SK-N-SH treated with all-trans-retinoic acid at 6 μM for 48 hours (cell line): Measurements from ENCODE around the gene GET4.
A peak's percentile ranks its signal among the peaks of the same experiment; 100 is the strongest.

Experiments used
- ATAC-seq: fragments of 200-7000 bp; cut with Tn5 transposase; 3 replicates; pipeline ENCODE4 v1.9.1; 2020; ENCODE audit warnings: mild to moderate bottlenecking, moderate library complexity
- CREB5 ChIP-seq: fragments of 250-450 bp; sonication (Bioruptor Pico); IDR thresholded peaks from 2 replicates; pipeline ENCODE4 v1.5.1; 2020; ENCODE audit warnings: low read depth, mild to moderate bottlenecking, moderate library complexity
- CSDC2 ChIP-seq: fragments of 250-450 bp; sonication (Bioruptor Pico); IDR thresholded peaks from 2 replicates; pipeline ENCODE4 v1.5.0; 2020; ENCODE audit warnings: mild to moderate bottlenecking, moderate library complexity
- ESRRG ChIP-seq: fragments of 250-450 bp; sonication (Bioruptor Pico); IDR thresholded peaks from 2 replicates; pipeline ENCODE4 v1.6.1; 2021; ENCODE audit warnings: mild to moderate bottlenecking
- GLIS3 ChIP-seq: fragments of 250-450 bp; sonication (Bioruptor Pico); IDR thresholded peaks from 2 replicates; pipeline ENCODE4 v1.5.0; 2020; ENCODE audit warnings: mild to moderate bottlenecking, moderate library complexity
- ISL1 ChIP-seq: fragments of 250-450 bp; sonication (Bioruptor Pico); IDR thresholded peaks from 2 replicates; pipeline ENCODE4 v2.1.2; 2022; ENCODE audit warnings: mild to moderate bottlenecking, moderate library complexity
- OSR1 ChIP-seq: fragments of 250-450 bp; sonication (Bioruptor Pico); IDR thresholded peaks from 2 replicates; pipeline ENCODE4 v1.8.0; 2022; ENCODE audit warnings: moderate library complexity, mild to moderate bottlenecking, inconsistent platforms
- PATZ1 ChIP-seq: fragments of 250-450 bp; sonication (Bioruptor Pico); IDR thresholded peaks from 2 replicates; pipeline ENCODE4 v1.8.0; 2020; ENCODE audit warnings: mild to moderate bottlenecking, moderate library complexity, borderline replicate concordance
- PPARA ChIP-seq: fragments of 250-450 bp; sonication (Bioruptor Pico); IDR thresholded peaks from 2 replicates; pipeline ENCODE4 v1.5.0; 2020; ENCODE audit warnings: mild to moderate bottlenecking, borderline replicate concordance
- RARB ChIP-seq: fragments of 250-450 bp; sonication (Bioruptor Pico); IDR thresholded peaks from 2 replicates; pipeline ENCODE4 v1.8.0; 2021; ENCODE audit warnings: mild to moderate bottlenecking, moderate library complexity
- SNAI2 ChIP-seq: fragments of 250-450 bp; sonication (Bioruptor Pico); IDR thresholded peaks from 2 replicates; pipeline ENCODE4 v1.5.0; 2020; ENCODE audit warnings: mild to moderate bottlenecking, moderate library complexity
- TOX ChIP-seq: fragments of 250-450 bp; sonication (Bioruptor Pico); IDR thresholded peaks from 2 replicates; pipeline ENCODE4 v1.8.0; 2021; ENCODE audit warnings: mild to moderate bottlenecking, moderate library complexity, borderline replicate concordance
- TSHZ2 ChIP-seq: fragments of 250-450 bp; sonication (Bioruptor Pico); IDR thresholded peaks from 2 replicates; pipeline ENCODE4 v1.5.0; 2020; ENCODE audit warnings: mild to moderate bottlenecking, moderate library complexity
- ZC3H10 ChIP-seq: fragments of 250-450 bp; sonication (Bioruptor Pico); IDR thresholded peaks from 2 replicates; pipeline ENCODE4 v1.5.1; 2021; ENCODE audit warnings: mild to moderate bottlenecking, moderate library complexity
- ZFP3 ChIP-seq: fragments of 250-450 bp; sonication (Bioruptor Pico); IDR thresholded peaks from 2 replicates; pipeline ENCODE4 v1.5.0; 2020; ENCODE audit warnings: mild to moderate bottlenecking, moderate library complexity
- ZFP30 ChIP-seq: fragments of 450-650 bp; formaldehyde crosslinking; IDR thresholded peaks from 2 replicates; pipeline ENCODE4 v1.5.0; 2022; ENCODE audit warnings: mild to moderate bottlenecking, moderate library complexity
- ZNF565 ChIP-seq: fragments of 450-650 bp; formaldehyde crosslinking; conservative IDR thresholded peaks from 2 replicates; pipeline ENCODE4 v1.5.0; 2020; ENCODE audit warnings: low read depth, mild to moderate bottlenecking, moderate library complexity
- ZNF70 ChIP-seq: fragments of 450-650 bp; formaldehyde crosslinking; IDR thresholded peaks from 2 replicates; pipeline ENCODE4 v1.5.0; 2020; ENCODE audit warnings: mild to moderate bottlenecking, moderate library complexity
- ZNF8 ChIP-seq: fragments of 450-650 bp; formaldehyde crosslinking; IDR thresholded peaks from 2 replicates; pipeline ENCODE4 v1.5.0; 2020; ENCODE audit warnings: mild to moderate bottlenecking, moderate library complexity
- TF ChIP-seq, protein P1 (sequence below): fragments of 250-450 bp; sonication (Bioruptor Pico); IDR thresholded peaks from 2 replicates; pipeline ENCODE4 v1.8.0; 2021; ENCODE audit warnings: low read depth, mild to moderate bottlenecking, moderate library complexity, borderline replicate concordance

GET4 gene

DNA sequence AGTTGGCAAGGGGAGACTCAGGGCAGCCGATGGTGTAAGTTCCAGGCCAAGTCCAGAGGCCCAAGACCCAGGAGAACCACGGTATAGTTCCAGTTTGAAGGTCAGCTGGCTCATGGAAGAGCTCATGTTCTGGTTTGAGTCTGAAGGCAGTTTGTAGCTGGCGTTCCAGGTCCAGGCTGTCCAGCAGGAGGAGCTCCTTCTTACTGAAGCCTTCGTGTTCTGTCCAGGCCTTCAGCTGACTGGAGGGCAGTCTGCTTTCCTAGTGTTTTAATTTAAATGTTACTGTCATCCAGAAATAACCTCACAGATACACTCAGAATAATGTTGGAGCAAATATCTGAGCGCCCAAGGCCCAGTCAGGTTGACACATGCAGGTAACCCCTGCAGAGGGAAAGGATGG, 39.9 kb upstream of the GET4 start:
- peak; percentile 55 for ATAC-seq
- no peak for TF ChIP-seq ZNF565
- TF ChIP-seq ZNF70 (CRISPR knock-in tag), result no peak
- no peak for TF ChIP-seq CSDC2 (CRISPR knock-in tag)
- TF ChIP-seq OSR1 (CRISPR knock-in tag), result no peak
- no peak for TF ChIP-seq ZFP30 (CRISPR knock-in tag)
- no peak for TF ChIP-seq GLIS3
- no peak for TF ChIP-seq RARB (CRISPR knock-in tag)
- TF ChIP-seq CREB5 (CRISPR knock-in tag), result no peak
- TF ChIP-seq, protein P1, sequence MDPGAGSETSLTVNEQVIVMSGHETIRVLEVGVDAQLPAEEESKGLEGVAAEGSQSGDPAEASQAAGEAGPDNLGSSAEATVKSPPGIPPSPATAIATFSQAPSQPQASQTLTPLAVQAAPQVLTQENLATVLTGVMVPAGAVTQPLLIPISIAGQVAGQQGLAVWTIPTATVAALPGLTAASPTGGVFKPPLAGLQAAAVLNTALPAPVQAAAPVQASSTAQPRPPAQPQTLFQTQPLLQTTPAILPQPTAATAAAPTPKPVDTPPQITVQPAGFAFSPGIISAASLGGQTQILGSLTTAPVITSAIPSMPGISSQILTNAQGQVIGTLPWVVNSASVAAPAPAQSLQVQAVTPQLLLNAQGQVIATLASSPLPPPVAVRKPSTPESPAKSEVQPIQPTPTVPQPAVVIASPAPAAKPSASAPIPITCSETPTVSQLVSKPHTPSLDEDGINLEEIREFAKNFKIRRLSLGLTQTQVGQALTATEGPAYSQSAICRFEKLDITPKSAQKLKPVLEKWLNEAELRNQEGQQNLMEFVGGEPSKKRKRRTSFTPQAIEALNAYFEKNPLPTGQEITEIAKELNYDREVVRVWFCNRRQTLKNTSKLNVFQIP (CRISPR knock-in tag), result no peak
- TF ChIP-seq TOX (CRISPR knock-in tag), result no peak
- no peak for TF ChIP-seq PATZ1 (CRISPR knock-in tag)
- TF ChIP-seq TSHZ2 (CRISPR knock-in tag), result no peak
- no peak for TF ChIP-seq ZNF8
- no peak for TF ChIP-seq ISL1
- no peak for TF ChIP-seq SNAI2
- no peak for TF ChIP-seq PPARA (CRISPR knock-in tag)
- no peak for TF ChIP-seq ZFP3

- ATAC-seq, result no peak
- TF ChIP-seq ESRRG (CRISPR knock-in tag) (no peak), ZNF70 (CRISPR knock-in tag) (no peak), ZC3H10 (CRISPR knock-in tag) (no peak), TSHZ2 (CRISPR knock-in tag) (no peak), CREB5 (CRISPR knock-in tag) (no peak), ISL1 (no peak)
- TF ChIP-seq, all 23 proteins: peak for 0
These were observed 39.4 kb upstream of the GET4 start for GRCh38 chr7:837001-837400.
